ENCODE results near the gene UIMC1. TPM values are rescaled to one million over a fixed set of nuclear protein-coding genes. Genes with fewer than 3 reads are reported as not detected.

The UIMC1 gene
- total and polyA plus RNA-seq, 5 donors from 2014 or later = 18.0 to 80.7 (median 22.9) TPM

GRCh38 chr5:177023303-177023664 lies 16.7 kb upstream of the UIMC1 start:
- Mint-ChIP-seq H3K4me1 (peaks cover 28 to 55% (median 43%) of the 10 kb centered on the region in 4 donors), H3K4me3 (peak overlapping the region; percentile 95 to 100 (median 98)), H3K36me3 (peaks cover 10% of the 10 kb centered on the region), H3K27ac (peak overlapping the region; percentile 98 to 99 (median 98)), H3K27me3 (no peaks in the 10 kb centered on the region), H3K9me3 (no peaks in the 10 kb centered on the region)
- no peaks in the 10 kb centered on the region for H3K27me3 ChIP-seq (ENCODE audit: control insufficient read depth, insufficient read depth, low read length)
- peak overlapping the region; percentile 79 for H3K4me3 ChIP-seq (ENCODE audit: low read depth, low read length)
- DNase-seq (peak in 1 of 3 donors; percentile 26), ATAC-seq (ENCODE audit: low read depth in 2 of 2) (peak in 1 of 2 donors; percentile 1)
- no peaks in the 10 kb centered on the region for H3K9me3 ChIP-seq (ENCODE audit: control insufficient read depth in 2 of 2, low read length in 2 of 2)
- H3K4me1 ChIP-seq (ENCODE audit: control insufficient read depth, insufficient read depth, low read length, poor library complexity, severe bottlenecking) = peaks cover 28% of the 10 kb centered on the region
- peak overlapping the region; percentile 88 for H3K27ac ChIP-seq (ENCODE audit: insufficient read depth, low read length, poor library complexity, severe bottlenecking)
- H3K36me3 ChIP-seq (ENCODE audit: control insufficient read depth, insufficient read depth, low read length) = no peaks in the 10 kb centered on the region

GRCh38 chr5:177022386-177023302 lies 16.1 kb upstream of the UIMC1 start, which contains the start of gene ZNF346:
TSS of gene ZNF346 (plus strand) at chr5:177022696. CDS start at chr5:177022739, 43 bp downstream.
- ATAC-seq (ENCODE audit: low read depth in 2 of 2) (peak; percentile 93 to 95), DNase-seq (peak; percentile 92 to 95 (median 92))
- Mint-ChIP-seq H3K27me3 (no peaks in the 10 kb centered on the region), H3K9me3 (no peaks in the 10 kb centered on the region), H3K4me3 (peak within 1 kb of the TSS; percentile 95 to 100 (median 98)), H3K36me3 (peaks cover 7% of the 10 kb centered on the region), H3K27ac (peak within 1 kb of the TSS; percentile 98 to 99 (median 98)), H3K4me1 (peaks cover 25 to 53% (median 41%) of the 10 kb centered on the region in 4 donors)
- H3K27ac ChIP-seq (ENCODE audit: insufficient read depth, low read length, poor library complexity, severe bottlenecking) = peak within 1 kb of the TSS; percentile 88
- no peaks in the 10 kb centered on the region for H3K9me3 ChIP-seq (ENCODE audit: control insufficient read depth in 2 of 2, low read length in 2 of 2)
- peak within 1 kb of the TSS; percentile 98 for H3K4me3 ChIP-seq (ENCODE audit: low read depth, low read length)
- no peaks in the 10 kb centered on the region for H3K27me3 ChIP-seq (ENCODE audit: control insufficient read depth, insufficient read depth, low read length)
- H3K36me3 ChIP-seq (ENCODE audit: control insufficient read depth, insufficient read depth, low read length) = no peaks in the 10 kb centered on the region
- H3K4me1 ChIP-seq (ENCODE audit: control insufficient read depth, insufficient read depth, low read length, poor library complexity, severe bottlenecking) = peaks cover 28% of the 10 kb centered on the region

GRCh38 chr5:177020033-177020432 lies 13.5 kb upstream of the UIMC1 start:
- Mint-ChIP-seq H3K36me3 (peaks cover 3% of the 10 kb centered on the region), H3K4me1 (peaks cover 14 to 42% (median 29%) of the 10 kb centered on the region in 4 donors), H3K27ac (peak overlapping the region in 1 of 3 donors; percentile 91), H3K4me3 (peak overlapping the region in 3 of 4 donors; percentile 26 to 71 (median 46)), H3K9me3 (no peaks in the 10 kb centered on the region), H3K27me3 (no peaks in the 10 kb centered on the region)
- no peak for ATAC-seq (ENCODE audit: low read depth in 2 of 2)
- Histone ChIP-seq H3K4me1 (ENCODE audit: control insufficient read depth, insufficient read depth, low read length, poor library complexity, severe bottlenecking) (peaks cover 26% of the 10 kb centered on the region), H3K27ac (ENCODE audit: insufficient read depth, low read length, poor library complexity, severe bottlenecking) (no peak overlapping the region), H3K27me3 (ENCODE audit: control insufficient read depth, insufficient read depth, low read length) (no peaks in the 10 kb centered on the region), H3K36me3 (ENCODE audit: control insufficient read depth, insufficient read depth, low read length) (no peaks in the 10 kb centered on the region), H3K9me3 (ENCODE audit: control insufficient read depth in 2 of 2, low read length in 2 of 2) (no peaks in the 10 kb centered on the region), H3K4me3 (ENCODE audit: low read depth, low read length) (no peak overlapping the region)
- DNase-seq = no peak

- no peak overlapping the region for H3K27ac ChIP-seq (ENCODE audit: insufficient read depth, low read length, poor library complexity, severe bottlenecking)
- H3K9me3 ChIP-seq (ENCODE audit: control insufficient read depth in 2 of 2, low read length in 2 of 2) = no peaks in the 10 kb centered on the region
- H3K4me3 Mint-ChIP-seq = peak overlapping the region in 2 of 4 donors; percentile 34 to 90
- peaks cover 2 to 28% (median 18%) of the 10 kb centered on the region in 4 donors for H3K4me1 Mint-ChIP-seq
- no peaks in the 10 kb centered on the region for H3K9me3 Mint-ChIP-seq
- peaks cover 3% of the 10 kb centered on the region for H3K36me3 Mint-ChIP-seq
- no peak for DNase-seq
- H3K27ac Mint-ChIP-seq = peak overlapping the region in 1 of 3 donors; percentile 44
- no peak overlapping the region for H3K4me3 ChIP-seq (ENCODE audit: low read depth, low read length)
- H3K27me3 ChIP-seq (ENCODE audit: control insufficient read depth, insufficient read depth, low read length) = no peaks in the 10 kb centered on the region
- H3K4me1 ChIP-seq (ENCODE audit: control insufficient read depth, insufficient read depth, low read length, poor library complexity, severe bottlenecking) = peaks cover 14% of the 10 kb centered on the region
- no peak for ATAC-seq (ENCODE audit: low read depth in 2 of 2)
- H3K36me3 ChIP-seq (ENCODE audit: control insufficient read depth, insufficient read depth, low read length) = no peaks in the 10 kb centered on the region
- no peaks in the 10 kb centered on the region for H3K27me3 Mint-ChIP-seq
Observed at GRCh38 chr5:177018341-177018740, 11.8 kb upstream of the UIMC1 start.

GRCh38 chr5:177015156-177015555 lies 8.6 kb upstream of the UIMC1 start:
- Mint-ChIP-seq H3K27me3 (no peaks in the 10 kb centered on the region), H3K9me3 (no peaks in the 10 kb centered on the region), H3K27ac (no peak overlapping the region), H3K4me1 (peaks cover 0 to 5% (median 2%) of the 10 kb centered on the region in 4 donors), H3K36me3 (peaks cover 2% of the 10 kb centered on the region), H3K4me3 (no peak overlapping the region)
- no peaks in the 10 kb centered on the region for H3K36me3 ChIP-seq (ENCODE audit: control insufficient read depth, insufficient read depth, low read length)
- H3K9me3 ChIP-seq (ENCODE audit: control insufficient read depth in 2 of 2, low read length in 2 of 2) = no peaks in the 10 kb centered on the region
- H3K27me3 ChIP-seq (ENCODE audit: control insufficient read depth, insufficient read depth, low read length) = no peaks in the 10 kb centered on the region
- no peak overlapping the region for H3K27ac ChIP-seq (ENCODE audit: insufficient read depth, low read length, poor library complexity, severe bottlenecking)
- no peaks in the 10 kb centered on the region for H3K4me1 ChIP-seq (ENCODE audit: control insufficient read depth, insufficient read depth, low read length, poor library complexity, severe bottlenecking)
- ATAC-seq (ENCODE audit: low read depth in 2 of 2) (no peak), DNase-seq (no peak)
- no peak overlapping the region for H3K4me3 ChIP-seq (ENCODE audit: low read depth, low read length)

GRCh38 chr5:177010153-177010552 lies 3.6 kb upstream of the UIMC1 start:
- peaks cover 0 to 2% (median 0%) of the 10 kb centered on the region in 7 donors for H3K9me3 Mint-ChIP-seq
- Histone ChIP-seq H3K4me3 (ENCODE audit: low read depth, low read length) (no peak overlapping the region), H3K27ac (ENCODE audit: insufficient read depth, low read length, poor library complexity, severe bottlenecking) (no peak overlapping the region), H3K4me1 (ENCODE audit: control insufficient read depth, insufficient read depth, low read length, poor library complexity, severe bottlenecking) (peaks cover 13% of the 10 kb centered on the region), H3K9me3 (ENCODE audit: control insufficient read depth in 2 of 2, low read length in 2 of 2) (no peaks in the 10 kb centered on the region), H3K27me3 (ENCODE audit: control insufficient read depth, insufficient read depth, low read length) (no peaks in the 10 kb centered on the region), H3K36me3 (ENCODE audit: control insufficient read depth, insufficient read depth, low read length) (no peaks in the 10 kb centered on the region)
- H3K27me3 Mint-ChIP-seq = peaks cover 5% of the 10 kb centered on the region
- H3K36me3 Mint-ChIP-seq = no peaks in the 10 kb centered on the region
- DNase-seq (no peak), ATAC-seq (ENCODE audit: low read depth in 2 of 2) (no peak)
- peaks cover 6 to 21% (median 14%) of the 10 kb centered on the region in 4 donors for H3K4me1 Mint-ChIP-seq
- no peak overlapping the region for H3K27ac Mint-ChIP-seq
- H3K4me3 Mint-ChIP-seq = peak overlapping the region in 1 of 4 donors; percentile 38

GRCh38 chr5:177008716-177009115 lies 2.1 kb upstream of the UIMC1 start:
- peak overlapping the region; percentile 74 to 92 (median 87) for H3K4me3 Mint-ChIP-seq
- Histone ChIP-seq H3K27me3 (ENCODE audit: control insufficient read depth, insufficient read depth, low read length) (no peaks in the 10 kb centered on the region), H3K4me3 (ENCODE audit: low read depth, low read length) (no peak overlapping the region), H3K4me1 (ENCODE audit: control insufficient read depth, insufficient read depth, low read length, poor library complexity, severe bottlenecking) (peaks cover 22% of the 10 kb centered on the region), H3K9me3 (ENCODE audit: control insufficient read depth in 2 of 2, low read length in 2 of 2) (no peaks in the 10 kb centered on the region), H3K27ac (ENCODE audit: insufficient read depth, low read length, poor library complexity, severe bottlenecking) (no peak overlapping the region), H3K36me3 (ENCODE audit: control insufficient read depth, insufficient read depth, low read length) (no peaks in the 10 kb centered on the region)
- ATAC-seq (ENCODE audit: low read depth in 2 of 2) (no peak), DNase-seq (no peak)
- H3K9me3 Mint-ChIP-seq = peaks cover 0 to 2% (median 0%) of the 10 kb centered on the region in 7 donors
- H3K27me3 Mint-ChIP-seq = peaks cover 5% of the 10 kb centered on the region
- H3K4me1 Mint-ChIP-seq = peaks cover 12 to 35% (median 24%) of the 10 kb centered on the region in 4 donors
- no peak overlapping the region for H3K27ac Mint-ChIP-seq
- no peaks in the 10 kb centered on the region for H3K36me3 Mint-ChIP-seq
